ENCODE measurements around the gene CD244.

The CD244 gene

DNA sequence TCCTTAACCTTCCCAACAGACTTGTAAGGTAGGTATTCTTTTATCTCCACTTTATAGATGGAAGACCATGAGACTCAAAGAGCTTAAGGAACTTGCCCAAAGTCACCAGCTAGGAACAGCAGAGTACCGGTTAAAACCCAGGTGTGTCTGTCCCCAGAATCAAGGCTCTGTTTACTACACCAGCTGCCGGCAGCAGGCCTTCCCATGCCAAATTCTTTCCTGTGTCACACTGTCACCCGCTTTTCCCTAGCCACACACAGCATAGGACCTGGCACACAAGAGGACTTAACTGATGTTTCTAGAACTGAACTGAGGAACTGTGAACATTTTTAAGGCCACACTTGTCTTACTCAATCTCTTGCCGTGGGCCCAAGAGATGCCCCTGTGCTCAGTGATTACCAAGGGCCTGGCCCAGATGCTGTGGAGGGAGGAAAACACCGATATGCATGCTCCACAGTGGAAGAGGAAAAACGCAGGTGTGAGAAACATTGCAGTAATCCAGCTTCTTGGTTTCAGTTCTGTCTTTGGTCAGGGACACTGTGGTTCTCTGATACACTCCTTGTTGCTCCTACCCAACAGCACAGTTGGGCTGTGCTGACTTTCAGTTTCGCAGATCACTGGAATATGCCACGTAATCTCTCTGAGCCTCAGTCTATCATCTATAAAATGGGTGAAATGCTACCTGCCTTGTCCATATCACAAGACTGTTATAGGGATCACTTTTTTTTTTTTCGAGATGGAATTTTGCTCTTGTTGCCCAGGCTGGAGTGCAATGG lies 80.6 kb downstream of the CD244 start:
- H3K4me3 ChIP-seq (ENCODE audit: low read length): peak overlapping the region; percentile 32
- peak overlapping the region; percentile 49 for H2AFZ ChIP-seq (ENCODE audit: low read depth, low read length)
- no peaks in the 10 kb centered on the region for H4K20me1 ChIP-seq (ENCODE audit: insufficient read depth, low read length)
- peak overlapping the region; percentile 73 for H3K27ac ChIP-seq (ENCODE audit: low read length)
- no peaks in the 10 kb centered on the region for H3K36me3 ChIP-seq (replicated peaks; ENCODE audit: low read depth, low read length)
- peak overlapping the region; percentile 28; the same call in 1 of the 2 replicates for H3K9ac ChIP-seq (ENCODE audit: low read length)
- H3K4me1 ChIP-seq (ENCODE audit: low read length): peaks cover 42% of the 10 kb centered on the region
- H3K27me3 ChIP-seq (ENCODE audit: low read depth, low read length): no peaks in the 10 kb centered on the region
- H3K4me2 ChIP-seq (ENCODE audit: low read length): peak overlapping the region; percentile 67
- H3K79me2 ChIP-seq (ENCODE audit: low read length): no peaks in the 10 kb centered on the region
- H3K9me3 ChIP-seq (ENCODE audit: insufficient read depth, low read length): no peaks in the 10 kb centered on the region
- TF ChIP-seq EZH2phosphoT487 (IDR thresholded peaks at IDR 0.05; ENCODE audit: low read depth) (no peak), CTCF (IDR thresholded peaks at IDR 0.05; ENCODE audit: low read depth, low read length) (no peak)

DNA sequence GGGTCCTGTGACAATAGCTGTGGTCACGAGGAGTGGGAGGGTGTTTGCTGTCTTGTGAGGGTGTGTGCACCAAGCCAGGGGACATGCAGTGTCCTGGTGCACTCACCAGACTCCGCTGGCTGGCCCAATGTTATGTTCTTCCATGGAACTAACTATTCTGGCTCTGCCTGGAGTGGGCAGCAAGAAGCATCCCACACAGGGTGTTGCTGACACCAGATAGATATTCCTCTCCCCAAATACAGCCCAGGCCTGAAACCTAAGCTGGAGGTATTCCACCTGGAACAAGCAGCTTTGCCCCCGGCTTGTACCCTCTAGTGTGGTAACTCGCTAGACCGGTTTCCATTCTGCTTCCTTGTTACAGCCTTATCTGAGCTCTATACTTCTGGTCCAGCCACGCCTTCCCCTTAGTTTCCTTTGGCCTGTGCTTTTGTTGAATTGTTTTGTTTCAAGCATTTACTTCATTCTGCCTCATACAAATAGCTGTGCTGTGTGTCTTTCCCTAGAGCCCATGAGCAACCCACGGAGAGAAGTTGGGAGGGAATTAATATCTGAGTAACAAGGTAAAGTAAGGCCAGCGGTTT lies 81.4 kb downstream of the CD244 start:
- Histone ChIP-seq H3K4me3 (ENCODE audit: low read length) (no peak overlapping the region), H3K4me2 (ENCODE audit: low read length) (no peak overlapping the region), H2AFZ (ENCODE audit: low read depth, low read length) (no peak overlapping the region), H4K20me1 (ENCODE audit: insufficient read depth, low read length) (no peaks in the 10 kb centered on the region), H3K27me3 (ENCODE audit: low read depth, low read length) (no peaks in the 10 kb centered on the region), H3K9ac (ENCODE audit: low read length) (peak overlapping the region; percentile 28; the same call in 1 of the 2 replicates), H3K4me1 (ENCODE audit: low read length) (peaks cover 50% of the 10 kb centered on the region), H3K9me3 (ENCODE audit: insufficient read depth, low read length) (no peaks in the 10 kb centered on the region), H3K36me3 (replicated peaks; ENCODE audit: low read depth, low read length) (no peaks in the 10 kb centered on the region), H3K79me2 (ENCODE audit: low read length) (no peaks in the 10 kb centered on the region), H3K27ac (ENCODE audit: low read length) (peak overlapping the region; percentile 73)
- TF ChIP-seq CTCF (IDR thresholded peaks at IDR 0.05; ENCODE audit: low read depth, low read length): no peak
- no peak for TF ChIP-seq EZH2phosphoT487 (IDR thresholded peaks at IDR 0.05; ENCODE audit: low read depth)

DNA sequence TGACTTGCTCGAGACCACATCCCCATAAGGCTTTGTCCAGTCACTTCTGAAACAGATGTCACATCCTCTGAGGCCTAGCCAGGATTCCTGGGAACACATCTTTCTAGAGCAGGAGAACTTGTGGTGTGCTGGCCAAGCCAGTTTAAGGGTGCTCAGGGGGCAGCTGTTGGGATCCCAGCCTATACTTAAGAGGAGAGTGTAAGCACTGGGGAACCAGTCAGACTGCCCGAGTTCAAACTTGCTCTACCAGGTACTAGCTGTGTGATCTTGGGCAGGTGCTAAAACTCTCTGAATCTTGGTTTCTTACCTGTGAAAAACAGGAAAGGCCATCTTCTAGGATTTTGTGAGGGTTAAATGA lies 82.3 kb downstream of the CD244 start:
- no peak overlapping the region for H3K27ac ChIP-seq (ENCODE audit: low read length)
- TF ChIP-seq CTCF (IDR thresholded peaks at IDR 0.05; ENCODE audit: low read depth, low read length) (no peak), EZH2phosphoT487 (IDR thresholded peaks at IDR 0.05; ENCODE audit: low read depth) (no peak)
- H3K9ac ChIP-seq (ENCODE audit: low read length): no peak overlapping the region
- no peaks in the 10 kb centered on the region for H3K79me2 ChIP-seq (ENCODE audit: low read length)
- no peak overlapping the region for H2AFZ ChIP-seq (ENCODE audit: low read depth, low read length)
- H3K4me1 ChIP-seq (ENCODE audit: low read length): peaks cover 59% of the 10 kb centered on the region
- H3K27me3 ChIP-seq (ENCODE audit: low read depth, low read length): no peaks in the 10 kb centered on the region
- H3K36me3 ChIP-seq (replicated peaks; ENCODE audit: low read depth, low read length): no peaks in the 10 kb centered on the region
- no peaks in the 10 kb centered on the region for H4K20me1 ChIP-seq (ENCODE audit: insufficient read depth, low read length)
- H3K9me3 ChIP-seq (ENCODE audit: insufficient read depth, low read length): no peaks in the 10 kb centered on the region
- no peak overlapping the region for H3K4me2 ChIP-seq (ENCODE audit: low read length)
- no peak overlapping the region for H3K4me3 ChIP-seq (ENCODE audit: low read length)

Data from OCI-LY3 (cell line).